DMS 273 treated with DMSO at 0.1 percent for 48 hours (cell line): Measurements from ENCODE around the gene ELANE.
A peak's percentile ranks its signal among the peaks of the same experiment; 100 is the strongest.
"Not testable (repeated sequence)": the region's sequence is repeated elsewhere in the genome, so short reads cannot be mapped to it uniquely, and the experiment has no call there.

ENCODE experiments used
- DNase-seq: peaks from one replicate; lab custom pipeline; 2025; lab: John Stamatoyannopoulos, UW

The ELANE gene

GRCh38 chr19:862581-863314 lies 10.6 kb downstream of the ELANE start:
- DNase-seq, result no peak

DNA sequence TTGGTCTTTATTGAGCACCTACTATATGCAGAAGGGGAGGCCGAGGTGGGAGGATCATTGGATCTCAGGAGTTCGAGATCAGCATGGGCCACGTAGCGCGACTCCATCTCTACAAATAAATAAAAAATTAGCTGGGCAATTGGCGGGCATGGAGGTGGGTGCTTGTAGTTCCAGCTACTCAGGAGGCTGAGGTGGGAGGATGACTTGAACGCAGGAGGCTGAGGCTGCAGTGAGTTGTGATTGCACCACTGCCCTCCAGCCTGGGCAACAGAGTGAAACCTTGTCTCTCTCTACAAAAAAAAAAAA lies 11.2 kb downstream of the ELANE start:
- DNase-seq, result no peak

GRCh38 chr19:866769-867300 lies 14.7 kb downstream of the ELANE start:
- no peak for DNase-seq

DNA sequence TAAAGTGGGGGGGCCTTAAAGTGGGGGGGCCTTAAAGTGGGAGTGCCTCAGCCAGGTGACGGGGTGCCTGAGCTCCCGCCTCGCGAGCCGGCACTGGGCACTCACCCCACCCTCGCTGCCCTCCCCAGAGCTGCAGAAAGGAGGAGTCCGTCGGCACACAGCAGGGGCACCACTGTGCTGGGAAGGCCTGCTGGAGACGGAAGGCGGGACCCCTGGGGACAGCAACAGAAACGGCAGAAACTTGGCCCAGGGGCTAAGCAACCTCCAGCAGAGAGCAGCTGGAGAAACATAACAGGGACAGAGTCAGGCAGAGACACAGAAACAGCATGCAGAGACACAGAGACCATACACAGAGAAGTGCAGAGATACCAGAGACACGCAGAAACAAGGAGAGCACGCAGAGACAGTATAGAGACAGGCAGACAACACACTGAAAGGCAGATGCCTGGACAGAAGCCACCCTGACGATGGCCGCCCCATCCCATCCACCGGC lies 15.2 kb downstream of the ELANE start:
- DNase-seq, result no peak

DNA sequence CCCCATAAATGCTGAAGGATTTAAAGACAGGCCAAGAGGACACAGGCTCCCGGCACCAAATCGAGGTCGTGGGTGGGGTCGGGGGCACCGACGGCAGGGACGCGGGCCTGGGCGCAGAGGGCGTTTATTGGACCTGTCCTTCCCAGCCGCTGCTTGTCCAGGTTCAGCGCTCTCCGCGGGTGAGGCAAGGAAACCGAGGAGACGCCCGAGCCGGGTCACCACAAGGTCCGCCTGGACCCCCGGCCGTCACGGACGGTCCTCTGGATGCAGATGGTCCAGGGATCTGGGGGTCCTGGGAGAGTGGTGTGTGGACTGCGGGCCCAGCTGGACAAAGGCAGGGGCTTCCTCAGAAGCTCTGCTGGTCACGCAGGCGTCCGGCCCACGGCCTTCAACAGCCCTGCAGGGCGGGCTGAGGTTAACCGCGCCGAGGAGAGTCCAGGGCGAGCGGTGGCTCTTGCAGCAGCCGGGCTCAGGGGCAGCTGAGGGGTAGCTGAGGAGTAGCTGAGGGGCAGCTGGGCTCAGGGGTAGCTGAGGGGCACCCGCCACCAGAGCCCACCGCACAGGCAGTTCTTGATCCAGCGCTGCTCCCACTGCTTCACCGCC lies 15.9 kb downstream of the ELANE start:
- DNase-seq, result no peak

GRCh38 chr19:868458-869244 lies 16.5 kb downstream of the ELANE start:
- DNase-seq, result no peak

GRCh38 chr19:869245-870177 lies 17.4 kb downstream of the ELANE start:
- DNase-seq, result no peak

DNA sequence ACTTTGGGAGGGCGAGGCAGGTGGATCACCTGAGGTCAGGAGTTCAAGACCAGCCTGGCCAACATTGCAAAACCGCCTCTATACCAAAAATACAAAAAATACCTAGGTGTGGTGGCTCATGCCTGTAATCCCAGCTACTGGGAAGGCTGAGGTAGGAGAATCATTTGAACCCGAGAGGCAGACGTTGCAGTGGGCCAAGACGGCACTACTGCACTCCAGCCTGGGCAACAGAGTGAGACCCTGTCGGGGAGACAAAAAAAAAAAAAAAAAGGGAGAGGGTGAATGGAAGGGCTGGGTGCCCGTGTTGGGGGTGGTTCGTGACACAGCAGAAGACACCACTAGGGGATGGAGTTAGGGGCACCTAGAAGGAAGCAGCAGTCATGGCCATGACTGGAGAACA lies 18.2 kb downstream of the ELANE start:
- no peak for DNase-seq

DNA sequence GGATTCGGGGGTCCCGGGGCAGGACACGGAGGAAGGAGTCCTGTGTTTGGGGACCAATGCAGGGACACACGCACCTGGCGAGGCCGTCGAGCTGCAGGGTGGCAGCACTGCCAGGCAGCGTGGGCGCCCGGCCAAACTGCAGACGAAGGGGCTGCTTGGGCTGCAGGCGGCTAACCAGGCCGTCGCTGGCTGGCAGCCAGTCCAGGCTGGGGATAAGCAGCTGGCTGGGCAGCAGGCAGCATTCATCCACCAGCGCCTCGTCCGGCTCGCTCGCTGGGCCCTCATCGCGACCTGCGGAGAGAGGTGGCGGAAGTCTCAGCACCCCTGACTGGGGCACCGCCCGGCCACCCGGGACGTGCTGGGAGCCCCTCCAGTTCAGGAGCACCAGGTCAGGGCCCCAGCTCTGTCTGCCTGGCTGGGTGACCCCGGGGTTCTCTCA lies 18.9 kb downstream of the ELANE start:
- DNase-seq, result peak; percentile 65

GRCh38 chr19:871446-872265 lies 19.6 kb downstream of the ELANE start:
- DNase-seq, result no peak

- DNase-seq, result no peak
Measured at GRCh38 chr19:872266-872951, 20.3 kb downstream of the ELANE start.

GRCh38 chr19:873084-873483 lies 21.0 kb downstream of the ELANE start:
- no peak for DNase-seq

DNA sequence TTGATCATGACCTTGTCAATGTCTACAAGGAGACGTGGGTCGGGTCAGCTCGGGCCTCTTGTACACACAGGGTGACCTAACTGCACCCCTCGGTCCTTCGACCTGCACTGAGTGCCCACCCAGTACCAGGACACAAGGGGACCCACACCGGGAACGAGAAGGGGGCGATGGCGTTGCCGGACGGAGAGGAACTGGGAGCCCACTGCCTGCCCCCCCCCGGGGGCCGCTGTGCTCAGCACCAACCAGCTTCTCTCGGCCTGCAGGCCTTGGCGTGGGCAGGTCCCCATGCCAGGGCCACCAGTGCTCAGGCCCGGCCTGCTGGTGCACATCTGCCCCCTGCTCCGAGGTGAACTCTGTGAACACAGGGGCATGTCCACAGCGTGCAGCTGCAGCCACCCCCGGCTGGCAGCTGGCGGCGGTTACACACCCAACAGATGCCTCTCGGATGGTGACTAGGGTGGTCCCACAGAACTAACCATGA lies 21.5 kb downstream of the ELANE start:
- DNase-seq, result no peak

- DNase-seq, result no peak
Measured at GRCh38 chr19:875265-875879, 23.3 kb downstream of the ELANE start.

DNA sequence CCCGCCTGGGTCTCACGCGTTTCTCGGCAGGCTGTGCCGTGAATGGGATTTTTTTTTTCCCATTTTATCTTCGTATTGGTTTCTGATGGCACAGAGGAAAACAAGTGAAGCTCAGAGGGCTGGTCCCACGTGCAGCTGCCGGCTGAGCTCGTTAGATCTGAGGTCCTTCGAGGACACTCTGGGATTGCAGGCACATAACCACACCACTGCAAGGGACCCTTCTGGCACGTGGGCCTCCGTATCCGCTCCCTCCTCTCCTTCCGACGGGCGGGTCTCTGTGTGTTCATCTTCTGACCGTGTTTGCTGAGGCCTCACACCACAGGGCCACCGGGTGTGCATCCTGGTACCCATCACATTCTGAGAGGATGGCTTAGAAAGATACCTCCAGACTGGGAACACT lies 24.0 kb downstream of the ELANE start:
- no peak for DNase-seq

DNA sequence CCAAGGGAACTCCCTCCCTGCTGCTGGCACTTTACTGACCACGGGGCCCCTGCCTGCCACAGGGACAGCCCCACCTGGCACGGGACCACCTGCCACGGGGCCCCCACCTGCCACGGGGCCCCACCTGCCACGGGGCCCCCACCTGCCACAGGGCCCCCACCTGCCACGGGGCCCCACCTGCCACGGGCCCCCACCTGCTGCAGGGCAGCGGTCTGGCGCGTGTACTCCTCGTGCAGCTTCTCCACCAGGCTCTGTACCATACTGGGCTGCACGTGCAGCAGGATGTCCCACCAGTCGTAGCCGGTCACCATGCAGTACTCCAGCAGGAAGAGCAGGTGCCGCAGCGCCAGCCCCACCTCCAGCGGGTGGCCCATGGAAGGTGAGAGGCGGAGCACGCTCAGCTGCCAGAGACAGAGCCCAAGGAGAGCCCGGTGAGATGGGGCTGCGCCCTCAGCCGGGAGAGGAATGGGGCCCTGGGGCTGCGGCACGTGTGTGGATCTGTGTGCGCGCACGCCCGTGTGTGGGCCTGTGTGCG lies 24.7 kb downstream of the ELANE start:
- DNase-seq, result no peak

DNA sequence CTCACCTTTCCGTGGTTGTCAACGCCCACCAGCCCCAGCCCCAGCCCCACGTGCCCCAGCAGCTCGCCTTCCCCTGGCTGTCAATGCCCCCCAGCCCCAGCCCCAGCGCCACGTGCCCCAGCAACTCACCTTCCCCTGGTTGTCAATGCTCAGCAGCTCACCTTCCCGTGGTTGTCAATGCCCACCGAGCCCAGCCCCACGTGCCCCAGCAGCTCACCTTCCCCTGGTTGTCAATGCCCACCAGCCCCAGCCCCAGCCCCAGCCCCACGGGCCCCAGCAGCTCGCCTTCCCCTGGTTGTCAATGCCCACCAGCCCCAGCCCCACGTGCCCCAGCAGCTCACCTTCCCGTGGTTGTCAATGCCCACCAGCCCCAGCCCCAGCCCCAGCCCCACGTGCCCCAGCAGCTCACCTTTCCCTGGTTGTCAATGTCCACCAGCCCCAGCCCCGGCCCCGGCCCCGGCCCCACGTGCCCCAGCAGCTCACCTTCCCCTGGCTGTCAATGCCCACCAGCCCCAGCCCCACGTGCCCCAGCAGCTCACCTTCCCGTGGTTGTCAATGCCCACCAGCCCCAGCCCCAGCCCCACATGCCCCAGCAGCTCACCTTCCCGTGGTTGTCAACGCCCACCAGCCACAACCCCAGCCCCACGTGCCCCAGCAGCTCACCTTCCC lies 26.0 kb downstream of the ELANE start:
- DNase-seq, result not testable (repeated sequence)

- not testable (repeated sequence) for DNase-seq
Measured at GRCh38 chr19:878751-879561, 26.9 kb downstream of the ELANE start.
